ENCODE measurements around the gene SEMA6B.

DNA sequence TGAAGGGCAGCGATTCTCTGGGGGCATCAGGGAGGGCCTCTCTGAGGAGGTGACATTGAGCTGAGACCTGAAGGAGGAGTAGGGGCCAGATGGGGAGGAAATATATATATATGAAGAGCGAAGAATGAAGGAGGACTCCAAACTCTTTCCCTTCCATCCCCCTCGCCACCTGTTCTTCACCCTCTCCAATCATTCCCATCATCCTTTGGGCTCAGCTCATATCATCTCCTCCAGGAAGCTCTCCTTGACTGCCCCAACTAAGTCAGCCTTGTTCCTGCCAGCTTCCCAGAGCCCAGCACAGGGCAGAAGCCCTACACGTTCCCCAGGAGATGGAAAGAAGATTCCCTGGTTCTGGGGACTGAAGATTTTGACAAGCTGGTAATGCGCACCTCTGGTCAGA lies 33.0 kb upstream of the SEMA6B start:
- TF ChIP-seq POLR2A (IDR thresholded peaks at IDR 0.05; ENCODE audit: low read depth, low read length) (no peak), RFX5 (IDR thresholded peaks at IDR 0.05; ENCODE audit: low read depth, low read length) (no peak), RAD21 (IDR thresholded peaks at IDR 0.05; ENCODE audit: low read length) (no peak), RCOR1 (IDR thresholded peaks at IDR 0.05; ENCODE audit: insufficient replicate concordance, low read length) (no peak), CEBPB (IDR thresholded peaks at IDR 0.05; ENCODE audit: low read depth, low read length) (no peak), SMC3 (IDR thresholded peaks at IDR 0.05; ENCODE audit: low read depth, low read length) (no peak), FOS (IDR thresholded peaks at IDR 0.05; ENCODE audit: low read depth, low read length) (no peak), MAZ (IDR thresholded peaks at IDR 0.05; ENCODE audit: borderline replicate concordance, low read depth, low read length) (no peak), BHLHE40 (IDR thresholded peaks at IDR 0.05; ENCODE audit: low read depth, low read length) (no peak)
- TF ChIP-seq, protein P1, sequence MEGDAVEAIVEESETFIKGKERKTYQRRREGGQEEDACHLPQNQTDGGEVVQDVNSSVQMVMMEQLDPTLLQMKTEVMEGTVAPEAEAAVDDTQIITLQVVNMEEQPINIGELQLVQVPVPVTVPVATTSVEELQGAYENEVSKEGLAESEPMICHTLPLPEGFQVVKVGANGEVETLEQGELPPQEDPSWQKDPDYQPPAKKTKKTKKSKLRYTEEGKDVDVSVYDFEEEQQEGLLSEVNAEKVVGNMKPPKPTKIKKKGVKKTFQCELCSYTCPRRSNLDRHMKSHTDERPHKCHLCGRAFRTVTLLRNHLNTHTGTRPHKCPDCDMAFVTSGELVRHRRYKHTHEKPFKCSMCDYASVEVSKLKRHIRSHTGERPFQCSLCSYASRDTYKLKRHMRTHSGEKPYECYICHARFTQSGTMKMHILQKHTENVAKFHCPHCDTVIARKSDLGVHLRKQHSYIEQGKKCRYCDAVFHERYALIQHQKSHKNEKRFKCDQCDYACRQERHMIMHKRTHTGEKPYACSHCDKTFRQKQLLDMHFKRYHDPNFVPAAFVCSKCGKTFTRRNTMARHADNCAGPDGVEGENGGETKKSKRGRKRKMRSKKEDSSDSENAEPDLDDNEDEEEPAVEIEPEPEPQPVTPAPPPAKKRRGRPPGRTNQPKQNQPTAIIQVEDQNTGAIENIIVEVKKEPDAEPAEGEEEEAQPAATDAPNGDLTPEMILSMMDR (conservative IDR thresholded peaks at IDR 0.05; ENCODE audit: low read depth, low read length): no peak
